ENCODE results near the gene COPS6. TPM values are rescaled to one million over a fixed set of nuclear protein-coding genes. Genes with fewer than 3 reads are reported as not detected.
A peak's percentile ranks its signal among the peaks of the same experiment; 100 is the strongest.

COPS6 gene
- total RNA-seq, 1 donor: 83.7 TPM

DNA sequence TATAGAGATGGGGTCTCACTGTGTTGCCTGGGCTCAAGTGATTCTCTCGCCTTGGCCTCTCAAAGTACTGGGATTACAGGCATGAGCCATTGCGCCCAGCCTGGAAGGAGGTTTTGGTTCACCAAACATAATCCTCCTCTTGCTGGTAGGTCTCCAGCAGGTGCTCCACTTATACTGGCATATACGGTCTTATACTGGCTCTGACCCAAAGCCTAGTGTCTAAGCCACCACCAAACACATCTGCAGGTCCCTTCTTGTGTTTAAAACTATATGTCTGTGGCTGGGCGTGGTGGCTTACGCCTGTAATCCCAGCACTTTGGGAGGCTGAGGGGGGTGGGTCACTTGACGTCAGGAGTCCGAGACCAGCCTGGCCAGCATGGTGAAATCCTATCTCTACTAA is 43.4 kb downstream of the COPS6 start:
- H3K4me3 ChIP-seq (ENCODE audit: low read depth, low read length): no peak overlapping the region
- DNase-seq (ENCODE audit: low read depth): no peak
- TF ChIP-seq, protein P1, sequence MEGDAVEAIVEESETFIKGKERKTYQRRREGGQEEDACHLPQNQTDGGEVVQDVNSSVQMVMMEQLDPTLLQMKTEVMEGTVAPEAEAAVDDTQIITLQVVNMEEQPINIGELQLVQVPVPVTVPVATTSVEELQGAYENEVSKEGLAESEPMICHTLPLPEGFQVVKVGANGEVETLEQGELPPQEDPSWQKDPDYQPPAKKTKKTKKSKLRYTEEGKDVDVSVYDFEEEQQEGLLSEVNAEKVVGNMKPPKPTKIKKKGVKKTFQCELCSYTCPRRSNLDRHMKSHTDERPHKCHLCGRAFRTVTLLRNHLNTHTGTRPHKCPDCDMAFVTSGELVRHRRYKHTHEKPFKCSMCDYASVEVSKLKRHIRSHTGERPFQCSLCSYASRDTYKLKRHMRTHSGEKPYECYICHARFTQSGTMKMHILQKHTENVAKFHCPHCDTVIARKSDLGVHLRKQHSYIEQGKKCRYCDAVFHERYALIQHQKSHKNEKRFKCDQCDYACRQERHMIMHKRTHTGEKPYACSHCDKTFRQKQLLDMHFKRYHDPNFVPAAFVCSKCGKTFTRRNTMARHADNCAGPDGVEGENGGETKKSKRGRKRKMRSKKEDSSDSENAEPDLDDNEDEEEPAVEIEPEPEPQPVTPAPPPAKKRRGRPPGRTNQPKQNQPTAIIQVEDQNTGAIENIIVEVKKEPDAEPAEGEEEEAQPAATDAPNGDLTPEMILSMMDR (IDR thresholded peaks at IDR 0.05; ENCODE audit: insufficient read depth, low read length): no peak

DNA sequence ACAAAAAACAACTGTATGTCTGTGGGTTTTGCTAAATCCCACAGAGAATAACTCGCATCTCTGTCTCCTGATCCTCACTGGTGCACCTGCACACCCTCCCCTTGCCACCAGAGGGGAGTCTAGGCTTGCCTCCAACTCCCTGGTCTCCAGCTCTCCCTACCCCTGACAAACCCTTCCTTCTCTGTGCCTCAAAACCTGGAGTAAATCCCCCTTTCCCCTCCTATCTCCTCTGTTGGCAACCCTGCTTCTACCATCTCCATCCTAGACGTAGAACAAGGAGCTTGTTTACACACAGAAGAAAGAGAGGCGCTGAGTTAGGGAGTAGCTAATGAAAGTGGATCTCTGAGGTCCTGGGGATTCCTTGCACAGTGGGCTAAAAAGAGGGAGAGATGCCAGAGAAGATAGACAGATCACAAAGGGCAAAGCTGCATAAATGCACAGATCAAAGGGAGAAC is 44.0 kb downstream of the COPS6 start:
- TF ChIP-seq, protein P1 (IDR thresholded peaks at IDR 0.05; ENCODE audit: insufficient read depth, low read length): peak; percentile 96
- DNase-seq (ENCODE audit: low read depth): peak; percentile 76
- H3K4me3 ChIP-seq (ENCODE audit: low read depth, low read length): no peak overlapping the region

DNA sequence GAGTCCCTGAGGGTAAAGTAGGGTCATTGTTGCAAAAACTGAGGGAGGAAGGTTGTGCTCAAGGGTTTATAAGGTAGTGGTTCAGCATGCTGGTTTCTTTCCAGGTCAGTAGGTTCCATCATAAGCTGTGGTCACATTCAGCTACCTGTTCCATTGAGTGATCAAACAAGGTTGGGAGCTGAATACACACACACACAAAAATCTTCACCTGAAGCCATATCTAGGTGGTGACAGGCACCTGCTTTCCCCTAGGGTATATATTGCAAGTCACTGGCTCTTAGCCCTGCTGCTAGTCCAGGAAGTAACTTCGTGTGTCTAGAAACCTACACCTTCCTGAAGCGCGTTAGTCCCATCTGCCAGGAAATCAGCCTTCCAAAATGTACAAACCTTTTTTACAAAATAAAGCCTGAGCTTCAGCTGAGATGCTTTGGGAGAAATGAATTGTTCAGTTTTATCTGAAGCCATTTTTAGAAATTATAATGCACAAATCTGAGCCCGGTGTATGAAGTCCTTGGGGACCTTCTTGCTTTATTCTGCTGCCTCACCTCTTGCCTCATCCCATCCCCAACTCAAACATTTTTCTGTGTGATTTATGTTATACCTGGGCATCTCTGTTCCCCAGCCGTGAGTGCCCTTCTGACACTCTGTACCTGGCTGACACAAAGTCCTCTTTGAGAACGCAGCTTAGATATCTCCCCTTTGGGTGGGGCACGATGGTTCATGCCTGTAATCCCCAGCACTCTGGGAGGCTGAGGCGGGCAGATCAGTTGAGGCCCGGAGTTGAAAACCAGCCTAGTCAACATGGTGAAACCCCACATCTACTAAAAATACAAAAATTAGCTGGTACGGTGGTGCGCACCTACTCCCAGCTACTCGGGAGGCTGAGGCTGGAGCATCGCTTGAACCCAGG is 49.3 kb downstream of the COPS6 start:
- H3K4me3 ChIP-seq (ENCODE audit: low read depth, low read length): no peak overlapping the region
- no peak for DNase-seq (ENCODE audit: low read depth)
- TF ChIP-seq, protein P1 (IDR thresholded peaks at IDR 0.05; ENCODE audit: insufficient read depth, low read length): no peak

DNA sequence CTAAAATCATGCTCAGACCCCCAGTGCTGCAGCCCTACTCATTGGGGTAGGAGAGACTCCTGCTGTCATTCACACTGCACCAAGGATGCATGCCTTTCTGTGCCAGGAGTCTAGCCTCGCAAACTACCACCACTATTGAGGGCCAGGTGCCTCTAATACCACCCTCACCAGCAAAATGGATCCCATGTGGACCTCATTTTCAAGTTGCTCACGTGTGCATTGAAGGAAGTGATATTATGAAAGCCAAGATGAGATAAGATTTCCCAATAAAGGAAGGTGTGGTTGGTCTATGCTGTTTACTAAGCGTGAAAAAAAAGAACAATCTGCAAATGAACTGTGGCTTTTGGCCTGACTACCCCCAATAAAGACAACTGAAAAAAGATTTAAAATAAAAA is 52.8 kb downstream of the COPS6 start:
- TF ChIP-seq, protein P1 (IDR thresholded peaks at IDR 0.05; ENCODE audit: insufficient read depth, low read length): no peak
- no peak overlapping the region for H3K4me3 ChIP-seq (ENCODE audit: low read depth, low read length)
- no peak for DNase-seq (ENCODE audit: low read depth)

Small RNA genes within 50 kb of the gene (small RNA-seq; reads per million reads assigned to genes)
- 3,449 reads per million, percentile 100 among the genes with 10 or more reads in this experiment for gene MIR106B
- gene MIR25: 1,462 reads per million, percentile 99 among the genes with 10 or more reads in this experiment
- 3,687 reads per million, percentile 100 among the genes with 10 or more reads in this experiment for gene MIR93

Other genes starting within 250 kb of the COPS6 start
- 0.63 and 0.65 TPM in 2 replicates for gene OR2AE1, start 211.9 kb upstream of the COPS6 start, total RNA-seq (ENCODE audit: low replicate concordance)
- gene TRIM4, start 169.4 kb upstream of the COPS6 start, total RNA-seq (ENCODE audit: low replicate concordance): 26.3 and 34.8 TPM in 2 replicates
- gene GJC3, start 159.3 kb upstream of the COPS6 start, total RNA-seq (ENCODE audit: low replicate concordance): not detected in 2 replicates
- not detected in 2 replicates for gene AZGP1, start 112.9 kb upstream of the COPS6 start, total RNA-seq (ENCODE audit: low replicate concordance)
- gene ZKSCAN1, start 73.4 kb upstream of the COPS6 start, total RNA-seq (ENCODE audit: low replicate concordance): 28.9 and 41.9 TPM in 2 replicates
- gene ZSCAN21, start 39.2 kb upstream of the COPS6 start, total RNA-seq (ENCODE audit: low replicate concordance): 5.7 and 9.3 TPM in 2 replicates
- 24.3 and 71.3 TPM in 2 replicates for gene ZNF3, start 7.2 kb upstream of the COPS6 start, total RNA-seq (ENCODE audit: low replicate concordance)
- 13.1 and 97.7 TPM in 2 replicates for gene MCM7, start 12.4 kb downstream of the COPS6 start, total RNA-seq (ENCODE audit: low replicate concordance)
- gene AP4M1, start 12.7 kb downstream of the COPS6 start, total RNA-seq (ENCODE audit: low replicate concordance): 17.6 and 18.2 TPM in 2 replicates
- gene TAF6, start 30.4 kb downstream of the COPS6 start, total RNA-seq (ENCODE audit: low replicate concordance): 38.6 and 42.7 TPM in 2 replicates
- gene CNPY4, start 30.7 kb downstream of the COPS6 start, total RNA-seq (ENCODE audit: low replicate concordance): 25.4 and 54.5 TPM in 2 replicates
- gene MBLAC1, start 38.0 kb downstream of the COPS6 start, total RNA-seq (ENCODE audit: low replicate concordance): 1.9 and 4.2 TPM in 2 replicates
- gene LAMTOR4, start 59.9 kb downstream of the COPS6 start, total RNA-seq (ENCODE audit: low replicate concordance): 82.2 and 316 TPM in 2 replicates
- gene TRAPPC14, start 69.8 kb downstream of the COPS6 start, total RNA-seq (ENCODE audit: low replicate concordance): 3.5 and 10.0 TPM in 2 replicates
- 4.0 and 9.8 TPM in 2 replicates for gene GAL3ST4, start 79.6 kb downstream of the COPS6 start, total RNA-seq (ENCODE audit: low replicate concordance)
- 1.2 and 4.5 TPM in 2 replicates for gene GPC2, start 88.4 kb downstream of the COPS6 start, total RNA-seq (ENCODE audit: low replicate concordance)
- gene STAG3, start 88.9 kb downstream of the COPS6 start, total RNA-seq (ENCODE audit: low replicate concordance): 0.90 and 4.8 TPM in 2 replicates
- not detected in 2 replicates for gene PVRIG, start 131.0 kb downstream of the COPS6 start, total RNA-seq (ENCODE audit: low replicate concordance)
- gene SPDYE3, start 218.7 kb downstream of the COPS6 start, total RNA-seq (ENCODE audit: low replicate concordance): not detected in 2 replicates

Data from fibroblast of the aortic adventitia (primary cell).